ENCODE measurements around the gene KDM5B.

- no peak for TF ChIP-seq POLR2A (IDR thresholded peaks at IDR 0.05)
- no peak for TF ChIP-seq EP300 (IDR thresholded peaks at IDR 0.05; ENCODE audit: low read depth)
- no peak for TF ChIP-seq CTCF (IDR thresholded peaks at IDR 0.05)
- TF ChIP-seq POLR2AphosphoS5 (IDR thresholded peaks at IDR 0.05) = no peak
Measured at GRCh38 chr1:202844259-202844658, 36.0 kb upstream of the KDM5B start.

Data from transverse colon (tissue), 4 donors.